Nephron progenitor cell (in vitro differentiated cells): ENCODE data around the gene MYL6B.

Source experiments
- DNase-seq: peaks from one replicate; pipeline ENCODE4 v3.0.0; 2021
- H3K27ac Mint-ChIP-seq: 2 replicates; pipeline ENCODE4 v1.8.0; 2021; ENCODE audit warnings: mild to moderate bottlenecking, moderate library complexity, mixed read lengths
- H3K27me3 Mint-ChIP-seq: 2 replicates; pipeline ENCODE4 v1.8.0; 2021; ENCODE audit warnings: mild to moderate bottlenecking, low read depth, mixed read lengths; ENCODE audit not compliant: poor library complexity
- H3K36me3 Mint-ChIP-seq: 2 replicates; pipeline ENCODE4 v1.8.0; 2021; ENCODE audit warnings: low read depth, mixed read lengths
- H3K4me1 Mint-ChIP-seq: 2 replicates; pipeline ENCODE4 v1.8.0; 2021; ENCODE audit warnings: mixed read lengths
- H3K4me3 Mint-ChIP-seq: 2 replicates; pipeline ENCODE4 v1.8.0; 2021; ENCODE audit warnings: mild to moderate bottlenecking, moderate library complexity, mixed read lengths
- H3K9me3 Mint-ChIP-seq: 2 replicates; pipeline ENCODE4 v1.8.0; 2021; ENCODE audit warnings: mild to moderate bottlenecking, moderate library complexity, mixed read lengths
- CTCF ChIP-seq: fragments of 200-600 bp; sonication (generic); IDR thresholded peaks from 2 replicates; pipeline ENCODE4 v1.5.0; 2021; ENCODE audit warnings: antibody characterized with exemption

Gene MYL6B

DNA sequence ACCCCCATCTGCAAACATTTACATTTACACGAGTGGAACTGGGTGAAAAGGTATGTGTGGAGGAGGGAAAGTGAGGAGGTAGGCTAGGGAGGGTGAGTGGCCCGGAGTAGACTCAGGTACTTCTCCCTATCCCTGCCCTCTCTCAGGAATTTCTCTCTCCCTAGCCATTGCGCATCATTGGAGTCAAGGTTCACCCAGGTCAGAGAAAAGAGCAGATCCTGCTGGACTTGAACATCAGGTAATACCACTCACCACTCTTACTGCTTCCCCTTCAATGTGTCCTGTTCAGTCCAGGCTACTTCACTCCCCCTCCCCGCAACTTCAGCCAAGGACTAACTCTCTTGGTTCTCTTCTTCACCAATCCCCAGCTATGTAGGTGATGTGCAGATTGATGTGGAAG, 21.5 kb upstream of the MYL6B start:
- no peak for TF ChIP-seq CTCF
- Mint-ChIP-seq H3K4me1 (peaks cover 43% of the 10 kb centered on the region), H3K27me3 (peaks cover 3% of the 10 kb centered on the region), H3K36me3 (peaks cover 45% of the 10 kb centered on the region), H3K9me3 (no peaks in the 10 kb centered on the region), H3K27ac (no peak overlapping the region), H3K4me3 (peak overlapping the region; percentile 37)
- DNase-seq, result no peak

DNA sequence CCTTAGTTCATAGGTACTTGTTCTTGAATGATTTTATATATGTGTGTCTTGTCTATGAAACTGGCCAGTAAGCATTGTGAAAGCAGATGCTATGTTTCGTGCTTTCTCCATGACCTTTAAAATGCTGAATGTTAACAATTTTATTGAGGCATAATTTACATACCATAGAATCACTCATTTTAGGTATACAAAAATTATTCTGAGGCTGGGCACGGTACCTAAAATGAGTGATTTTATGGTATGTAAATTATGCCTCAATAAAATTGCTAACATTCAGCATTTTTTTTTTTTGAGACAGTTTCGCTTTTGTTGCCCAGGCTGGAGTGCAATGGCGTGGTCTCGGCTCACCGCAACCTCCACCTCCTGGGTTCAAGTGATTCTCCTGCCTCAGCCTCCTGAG, 17.5 kb upstream of the MYL6B start:
- TF ChIP-seq CTCF, result no peak
- DNase-seq, result no peak
- peaks cover 85% of the 10 kb centered on the region for H3K36me3 Mint-ChIP-seq
- H3K4me3 Mint-ChIP-seq, result no peak overlapping the region
- no peaks in the 10 kb centered on the region for H3K9me3 Mint-ChIP-seq
- no peak overlapping the region for H3K27ac Mint-ChIP-seq
- H3K27me3 Mint-ChIP-seq, result no peaks in the 10 kb centered on the region
- H3K4me1 Mint-ChIP-seq, result peaks cover 11% of the 10 kb centered on the region

DNA sequence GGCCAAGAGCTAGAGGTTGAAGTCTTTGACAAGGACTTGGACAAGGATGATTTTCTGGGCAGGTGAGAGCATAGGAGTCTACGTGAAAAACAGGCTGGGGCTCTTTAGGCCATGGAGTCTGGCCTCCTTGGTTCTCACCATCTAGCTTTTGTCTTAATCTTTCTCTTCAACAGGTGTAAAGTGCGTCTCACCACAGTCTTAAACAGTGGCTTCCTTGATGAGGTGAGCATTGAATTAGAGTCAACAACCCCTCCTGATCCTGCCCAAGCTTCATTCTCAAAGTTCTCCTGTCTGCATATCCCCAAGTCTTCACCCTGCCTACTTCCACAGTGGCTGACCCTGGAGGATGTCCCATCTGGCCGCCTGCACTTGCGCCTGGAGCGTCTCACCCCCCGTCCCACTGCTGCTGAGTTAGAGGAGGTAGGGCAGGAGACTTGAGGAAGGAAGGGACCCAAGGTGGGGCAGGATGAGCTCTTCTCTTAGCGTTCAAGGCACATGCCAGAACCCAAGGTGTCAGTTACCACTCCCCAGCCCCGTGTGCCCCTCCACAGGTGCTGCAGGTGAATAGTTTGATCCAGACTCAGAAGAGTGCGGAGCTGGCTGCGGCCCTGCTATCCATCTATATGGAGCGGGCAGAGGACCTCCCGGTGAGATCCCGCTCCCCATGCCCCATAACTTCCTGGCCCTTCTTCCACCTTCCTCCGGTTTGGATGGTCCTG, 14.4 kb upstream of the MYL6B start:
- no peak for DNase-seq
- no peaks in the 10 kb centered on the region for H3K9me3 Mint-ChIP-seq
- H3K27ac Mint-ChIP-seq, result no peak overlapping the region
- H3K4me1 Mint-ChIP-seq, result no peaks in the 10 kb centered on the region
- H3K4me3 Mint-ChIP-seq, result no peak overlapping the region
- TF ChIP-seq CTCF, result no peak
- H3K27me3 Mint-ChIP-seq, result no peaks in the 10 kb centered on the region
- peaks cover 79% of the 10 kb centered on the region for H3K36me3 Mint-ChIP-seq

DNA sequence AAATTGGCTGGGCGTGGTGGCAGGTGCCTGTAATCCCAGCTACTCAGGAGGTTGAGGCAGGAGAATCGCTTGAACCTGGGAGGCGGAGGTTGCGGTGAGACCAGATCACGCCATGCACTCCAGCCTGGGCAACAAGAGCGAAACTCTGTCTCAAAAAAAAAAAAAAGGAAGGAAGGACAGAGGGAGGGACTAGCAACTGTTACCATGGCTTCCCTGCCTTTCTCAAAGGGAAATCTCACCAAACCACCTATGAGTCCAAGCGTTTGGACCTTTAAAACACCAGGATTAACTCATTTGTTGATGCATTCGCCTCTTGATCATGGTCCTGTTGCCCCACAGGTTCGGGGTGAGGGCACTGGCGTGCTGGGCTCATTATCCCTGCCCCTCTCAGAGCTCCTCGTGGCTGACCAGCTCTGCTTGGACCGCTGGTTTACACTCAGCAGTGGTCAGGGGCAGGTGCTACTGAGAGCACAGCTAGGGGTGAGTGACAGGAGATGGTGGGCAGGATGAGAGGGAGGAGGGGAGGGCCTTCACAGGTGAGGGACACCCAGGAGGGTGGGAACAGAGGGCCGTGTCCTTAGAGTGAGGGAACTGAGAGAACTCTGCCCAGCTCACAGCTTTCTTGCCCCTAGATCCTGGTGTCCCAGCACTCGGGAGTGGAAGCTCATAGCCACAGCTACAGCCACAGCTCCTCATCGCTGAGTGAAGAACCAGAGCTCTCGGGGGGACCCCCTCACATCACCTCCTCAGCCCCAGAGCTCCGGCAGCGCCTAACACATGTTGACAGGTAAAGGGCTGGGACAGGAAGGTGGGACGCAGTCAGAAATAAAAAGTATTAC, 10.2 kb upstream of the MYL6B start:
- H3K9me3 Mint-ChIP-seq, result no peaks in the 10 kb centered on the region
- no peaks in the 10 kb centered on the region for H3K27me3 Mint-ChIP-seq
- no peak overlapping the region for H3K4me3 Mint-ChIP-seq
- peaks cover 73% of the 10 kb centered on the region for H3K36me3 Mint-ChIP-seq
- H3K27ac Mint-ChIP-seq, result peak overlapping the region; percentile 77
- peaks cover 5% of the 10 kb centered on the region for H3K4me1 Mint-ChIP-seq
- no peak for TF ChIP-seq CTCF
- no peak for DNase-seq

DNA sequence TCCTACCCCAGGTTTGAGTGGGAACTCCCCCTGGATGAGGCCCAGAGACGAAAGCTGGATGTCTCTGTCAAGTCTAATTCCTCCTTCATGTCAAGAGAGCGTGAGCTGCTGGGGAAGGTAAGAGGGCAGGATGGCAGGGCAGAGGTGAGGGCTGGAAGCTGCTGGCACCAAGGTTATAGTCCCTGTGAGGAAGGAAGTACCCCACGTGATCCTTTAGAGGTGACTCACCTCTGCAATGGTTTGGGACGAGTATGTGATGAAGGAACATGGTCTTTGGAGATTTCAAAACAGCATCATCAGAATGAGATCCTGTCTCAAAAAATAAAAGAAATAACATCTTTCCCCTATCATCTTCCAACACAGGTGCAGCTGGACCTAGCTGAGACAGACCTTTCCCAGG, 9.2 kb upstream of the MYL6B start:
- H3K27ac Mint-ChIP-seq, result peak overlapping the region; percentile 87
- no peaks in the 10 kb centered on the region for H3K9me3 Mint-ChIP-seq
- H3K36me3 Mint-ChIP-seq, result peaks cover 63% of the 10 kb centered on the region
- H3K27me3 Mint-ChIP-seq, result peaks cover 3% of the 10 kb centered on the region
- H3K4me1 Mint-ChIP-seq, result peaks cover 5% of the 10 kb centered on the region
- no peak for DNase-seq
- no peak for TF ChIP-seq CTCF
- H3K4me3 Mint-ChIP-seq, result no peak overlapping the region
